Neural progenitor cell (in vitro differentiated cells): ENCODE results near the gene PTPN23.

Experiments used
- EZH2 ChIP-seq: fragments of 200-600 bp; sonication (generic); IDR thresholded peaks from 2 replicates; pipeline ENCODE4 v1.6.1; 2017; ENCODE audit warnings: antibody characterized with exemption, mild to moderate bottlenecking, moderate library complexity
- EZH2phosphoT487 ChIP-seq: fragments of 200-600 bp; sonication (generic); IDR thresholded peaks from 2 replicates; pipeline ENCODE4 v1.6.1; 2017; ENCODE audit warnings: antibody characterized with exemption
- TF ChIP-seq, protein P1 (sequence below): fragments of 200-600 bp; sonication (generic); IDR thresholded peaks from 2 replicates; pipeline ENCODE4 v1.5.1; 2017; ENCODE audit warnings: antibody characterized with exemption, mild to moderate bottlenecking

DNA sequence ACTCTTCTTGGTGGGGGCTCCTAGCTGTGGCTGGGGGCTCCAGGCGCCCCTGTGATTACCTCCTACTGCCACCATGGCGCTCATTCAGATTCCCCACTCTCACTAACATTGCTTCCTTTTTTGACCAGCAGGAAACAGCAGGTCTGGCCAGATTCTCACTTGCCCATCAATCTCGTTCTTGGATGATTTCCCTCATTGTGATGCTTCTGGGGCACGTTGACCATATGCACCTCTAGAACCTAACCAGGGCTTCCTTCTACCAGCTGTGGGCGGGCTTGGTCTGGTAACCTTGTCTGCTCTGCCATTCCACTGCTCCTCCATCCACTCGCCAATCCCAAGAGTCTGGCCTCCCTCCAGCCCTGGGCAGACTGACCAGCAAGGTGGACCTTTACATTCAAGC lies 35.9 kb upstream of the PTPN23 start:
- TF ChIP-seq, protein P1, sequence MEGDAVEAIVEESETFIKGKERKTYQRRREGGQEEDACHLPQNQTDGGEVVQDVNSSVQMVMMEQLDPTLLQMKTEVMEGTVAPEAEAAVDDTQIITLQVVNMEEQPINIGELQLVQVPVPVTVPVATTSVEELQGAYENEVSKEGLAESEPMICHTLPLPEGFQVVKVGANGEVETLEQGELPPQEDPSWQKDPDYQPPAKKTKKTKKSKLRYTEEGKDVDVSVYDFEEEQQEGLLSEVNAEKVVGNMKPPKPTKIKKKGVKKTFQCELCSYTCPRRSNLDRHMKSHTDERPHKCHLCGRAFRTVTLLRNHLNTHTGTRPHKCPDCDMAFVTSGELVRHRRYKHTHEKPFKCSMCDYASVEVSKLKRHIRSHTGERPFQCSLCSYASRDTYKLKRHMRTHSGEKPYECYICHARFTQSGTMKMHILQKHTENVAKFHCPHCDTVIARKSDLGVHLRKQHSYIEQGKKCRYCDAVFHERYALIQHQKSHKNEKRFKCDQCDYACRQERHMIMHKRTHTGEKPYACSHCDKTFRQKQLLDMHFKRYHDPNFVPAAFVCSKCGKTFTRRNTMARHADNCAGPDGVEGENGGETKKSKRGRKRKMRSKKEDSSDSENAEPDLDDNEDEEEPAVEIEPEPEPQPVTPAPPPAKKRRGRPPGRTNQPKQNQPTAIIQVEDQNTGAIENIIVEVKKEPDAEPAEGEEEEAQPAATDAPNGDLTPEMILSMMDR, result no peak
- TF ChIP-seq EZH2 (no peak), EZH2phosphoT487 (no peak)
